Frontal cortex (tissue), 1 donor: ENCODE results near the gene MVK. TPM values are rescaled to one million over a fixed set of nuclear protein-coding genes. Genes with fewer than 3 reads are reported as not detected.

Experiments
- total RNA-seq: library from RNA; depleted of rRNA; stranded (reverse); fragments of >200 nt; gene quantifications from one replicate; pipeline ENCODE4 v1.2.3, GENCODE V29; 2014

Gene MVK
- total RNA-seq, 1 donor from 2014 or later: 14.3 TPM

Other genes with a start within 250 kb of the MVK start
- under 0.01 TPM for gene MYO1H, start 225.9 kb upstream of the MVK start, total RNA-seq
- gene KCTD10, start 96.5 kb upstream of the MVK start, total RNA-seq: 42.8 TPM
- 15.5 TPM for gene UBE3B, start 96.2 kb upstream of the MVK start, total RNA-seq
- 13.9 TPM for gene MMAB, start 290 bp upstream of the MVK start, total RNA-seq
- 2.9 TPM for gene FAM222A, start 140.0 kb downstream of the MVK start, total RNA-seq